HG02798 (cell line): ENCODE measurements around the gene ATG12.
A peak's percentile ranks its signal among the peaks of the same experiment; 100 is the strongest.
"Not testable (repeated sequence)": the region's sequence is repeated elsewhere in the genome, so short reads cannot be mapped to it uniquely, and the experiment has no call there.

Experiments
- ATAC-seq: cut with Tn5 transposase; IDR thresholded peaks from one replicate; pipeline ENCODE4 v1.9.1; 2021; ENCODE audit warnings: mild to moderate bottlenecking; ENCODE audit not compliant: unreplicated experiment, poor library complexity

ATG12 gene

DNA sequence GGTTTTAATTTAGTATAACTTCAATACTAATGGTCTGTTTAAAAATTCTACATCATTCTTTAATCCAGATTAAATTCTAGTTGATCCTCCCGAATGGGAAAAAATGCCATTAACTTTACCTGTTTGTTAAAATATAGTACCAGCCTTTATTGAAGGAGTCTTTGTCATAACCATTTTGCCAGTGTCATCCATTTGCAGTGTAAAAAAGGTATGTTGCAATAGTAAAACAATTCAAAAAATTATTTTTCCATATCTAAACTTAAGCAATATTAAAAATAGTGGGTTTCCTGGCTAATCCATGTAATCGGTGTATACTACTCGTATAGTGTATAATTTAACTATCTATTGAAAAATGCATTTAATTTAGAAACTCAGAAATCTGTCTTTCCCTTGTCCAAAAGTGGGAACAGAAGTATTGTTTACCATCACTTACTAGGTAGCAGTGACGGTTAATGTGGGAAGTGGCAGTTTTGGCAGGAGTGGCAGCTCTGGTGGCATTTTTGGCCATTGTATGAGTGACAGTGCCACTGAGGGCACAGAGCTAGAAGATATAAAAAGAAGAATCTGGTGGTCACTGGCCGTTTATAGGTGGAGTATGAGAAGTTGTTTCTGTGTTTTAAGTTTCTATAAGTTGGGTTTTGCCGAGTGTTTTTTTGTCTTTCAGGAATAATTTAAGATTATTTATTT is 2.2 kb upstream of the ATG12 start:
- no peak for ATAC-seq

GRCh38 chr5:115842952-115843351 is 1.6 kb upstream of the ATG12 start:
- no peak for ATAC-seq

- ATAC-seq: peak; percentile 32
These were observed 947 bp upstream of the ATG12 start for GRCh38 chr5:115842089-115842935.

GRCh38 chr5:115840873-115841272 is 492 bp downstream of the ATG12 start:
- ATAC-seq: no peak

DNA sequence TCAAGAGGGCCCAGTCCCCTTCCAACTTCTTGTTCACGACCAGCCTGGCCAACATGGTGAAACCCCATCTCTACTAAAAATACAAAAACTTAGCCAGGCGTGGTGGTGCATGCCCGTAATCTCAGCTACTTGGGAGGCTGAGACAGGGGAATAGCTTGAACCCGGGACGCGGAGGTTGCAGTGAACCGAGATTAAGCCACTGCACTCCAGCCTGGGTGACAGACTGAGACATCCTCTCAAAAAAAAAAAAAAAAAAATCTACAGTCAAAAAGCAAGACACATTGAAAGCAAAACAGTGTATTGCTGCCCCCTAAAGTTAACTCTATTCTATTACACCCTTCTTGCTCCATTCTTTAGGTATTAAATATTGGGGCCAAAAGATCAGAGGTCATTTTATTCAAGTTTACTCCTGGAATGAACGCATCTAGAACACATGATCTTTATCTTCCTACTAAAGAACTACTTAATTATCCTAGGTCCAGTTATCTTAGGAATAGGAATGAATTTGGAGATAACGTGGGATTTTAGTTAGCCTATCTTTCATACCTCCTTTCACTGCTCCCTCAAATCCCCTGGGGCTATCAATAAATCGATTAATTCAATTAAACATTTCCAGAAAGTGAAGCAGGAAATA is 2.4 kb downstream of the ATG12 start:
- ATAC-seq: peak; percentile 25

GRCh38 chr5:115835481-115835880 is 5.9 kb downstream of the ATG12 start:
- no peak for ATAC-seq

GRCh38 chr5:115831163-115831768 is 10.1 kb downstream of the ATG12 start:
- peak; percentile 78 for ATAC-seq

DNA sequence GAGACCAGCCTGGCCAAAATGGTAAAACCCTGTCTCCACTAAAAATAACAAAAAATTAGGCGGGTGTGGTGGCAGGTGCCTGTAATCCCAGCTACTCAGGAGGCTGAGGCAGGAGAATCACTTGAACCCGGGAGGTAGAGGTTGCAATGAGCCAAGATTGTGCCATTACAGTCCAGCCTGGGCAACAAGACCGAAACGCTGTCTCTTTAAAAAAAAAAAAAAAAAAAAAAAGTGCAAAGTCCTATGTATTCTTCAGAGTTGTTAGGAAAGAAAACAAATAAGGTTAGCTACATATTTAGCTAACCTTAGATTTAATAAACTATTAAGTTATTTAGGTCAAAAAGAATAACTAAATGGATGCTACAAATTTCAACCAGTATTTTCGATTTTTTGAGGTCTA is 11.5 kb downstream of the ATG12 start:
- no peak for ATAC-seq

DNA sequence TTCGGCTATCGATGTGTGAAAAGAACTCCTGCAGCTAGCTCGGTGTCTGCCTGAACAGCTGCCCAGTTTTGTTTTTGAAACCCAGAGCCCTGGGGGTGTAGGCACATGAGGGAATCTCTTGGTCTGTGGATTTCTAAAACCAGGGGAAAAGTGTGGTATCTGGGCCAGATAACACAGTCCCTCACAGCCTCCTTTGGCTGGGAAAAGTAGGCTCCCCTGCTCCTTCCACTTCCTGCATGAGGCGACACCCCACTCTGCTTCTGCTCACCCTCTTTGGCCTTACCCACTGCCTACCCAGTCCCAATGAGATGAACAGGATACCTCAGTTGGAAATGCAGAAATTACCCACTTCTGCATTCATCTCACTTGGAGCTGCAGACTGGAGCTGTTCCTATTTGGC is 15.4 kb downstream of the ATG12 start:
- ATAC-seq: no peak

GRCh38 chr5:115824983-115825382 is 16.4 kb downstream of the ATG12 start:
- not testable (repeated sequence) for ATAC-seq

DNA sequence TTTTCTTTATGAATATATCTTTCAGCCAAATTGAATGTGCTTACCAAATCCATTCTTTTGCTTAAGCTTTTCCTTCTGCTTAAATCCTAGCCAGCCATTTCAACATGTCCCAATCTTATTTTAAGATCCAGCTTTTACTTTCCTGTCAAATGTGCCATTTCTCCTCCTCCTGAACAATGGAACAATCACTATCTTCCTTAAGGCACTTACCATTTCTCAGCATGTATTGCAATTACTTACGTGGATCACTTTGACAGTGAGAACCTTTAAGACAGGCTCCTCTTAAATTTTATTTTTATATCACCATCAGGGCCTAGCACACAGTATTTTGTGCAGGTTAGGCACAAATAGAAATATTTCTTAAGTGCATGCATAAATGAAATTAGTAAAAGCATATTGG is 20.5 kb downstream of the ATG12 start:
- no peak for ATAC-seq

DNA sequence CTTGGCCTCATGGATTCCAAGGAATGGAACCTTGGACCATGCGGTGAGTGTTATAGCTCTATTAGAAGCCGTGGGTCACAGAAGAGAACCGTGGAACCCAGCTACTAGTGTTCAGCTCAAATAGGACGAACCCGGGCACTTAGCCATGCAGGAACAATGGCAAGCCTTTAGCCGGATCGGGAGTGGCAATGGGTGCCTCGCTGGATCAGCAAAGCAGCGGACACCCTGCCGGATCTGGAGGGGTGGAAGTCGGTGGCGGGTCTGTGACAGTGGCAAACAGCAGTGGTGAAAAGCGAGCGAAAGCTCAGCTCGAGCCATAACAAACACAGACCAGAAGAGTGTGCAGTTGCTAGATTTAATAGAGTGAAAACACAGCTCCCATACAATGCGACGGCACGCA is 22.5 kb downstream of the ATG12 start:
- no peak for ATAC-seq

DNA sequence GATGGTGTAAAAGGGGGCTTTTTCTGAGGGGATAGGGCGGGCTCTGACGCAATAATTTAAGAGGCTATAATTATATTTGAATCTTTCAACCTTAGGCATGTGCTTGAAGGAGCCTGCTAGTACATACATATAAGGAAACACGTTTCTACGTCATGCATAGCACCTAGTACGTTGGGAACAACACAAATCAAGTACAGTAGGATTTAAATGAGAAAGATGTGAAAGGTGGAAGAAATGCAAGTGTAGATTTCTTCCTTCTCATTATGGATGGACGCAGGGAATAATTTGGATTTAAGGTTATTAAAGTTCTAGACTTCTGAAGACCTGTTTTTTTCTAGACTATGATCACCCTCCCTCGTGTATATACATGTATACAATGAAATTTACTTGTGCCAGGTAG is 24.0 kb downstream of the ATG12 start:
- no peak for ATAC-seq

DNA sequence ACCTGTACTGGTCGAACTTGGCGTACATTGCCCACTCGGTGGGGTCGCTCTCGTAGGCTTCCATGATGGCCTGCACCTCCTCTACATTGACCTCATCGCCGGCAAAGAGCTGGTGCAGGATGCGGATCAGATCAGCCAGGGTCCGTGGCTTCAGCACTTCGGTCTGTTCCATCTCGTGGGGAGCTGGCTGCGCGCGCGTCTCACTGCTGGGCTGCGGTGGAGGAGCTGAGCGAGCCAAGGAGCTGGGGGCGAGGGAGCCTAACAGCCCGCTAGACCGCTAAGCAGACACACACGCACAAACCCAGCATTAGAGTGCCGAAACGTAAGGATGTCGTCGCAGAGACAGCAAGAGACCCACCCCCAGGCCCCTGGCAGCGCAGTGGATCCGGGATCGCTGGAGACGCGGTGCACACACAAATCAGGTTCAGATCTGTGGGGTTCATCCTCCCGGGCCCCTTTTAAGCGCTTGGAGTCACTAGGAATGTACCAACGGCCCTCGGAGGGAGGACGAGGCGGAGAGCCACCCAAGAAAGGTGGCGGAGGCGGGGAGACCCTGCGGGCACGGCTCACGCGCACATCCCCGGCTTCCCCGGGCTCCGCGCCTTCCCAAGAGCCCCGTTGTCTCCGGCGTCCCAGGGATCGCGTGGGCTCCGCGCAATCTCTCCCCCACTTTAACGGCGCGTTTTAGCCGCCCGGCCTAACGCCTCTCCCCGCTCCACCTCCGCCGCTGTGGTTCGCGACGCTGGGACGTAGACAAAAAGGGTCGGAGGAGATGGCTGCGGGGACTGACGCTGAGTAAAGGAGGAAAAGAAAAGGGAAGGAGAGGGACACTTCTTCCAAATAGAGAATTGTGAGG is 24.9 kb downstream of the ATG12 start, which contains the start of gene CDO1:
Gene CDO1, minus strand, starts transcription at position 434 of the 856 bp plus-strand sequence. Its CDS starts 262 bp downstream, at position 172.
- ATAC-seq: no peak

DNA sequence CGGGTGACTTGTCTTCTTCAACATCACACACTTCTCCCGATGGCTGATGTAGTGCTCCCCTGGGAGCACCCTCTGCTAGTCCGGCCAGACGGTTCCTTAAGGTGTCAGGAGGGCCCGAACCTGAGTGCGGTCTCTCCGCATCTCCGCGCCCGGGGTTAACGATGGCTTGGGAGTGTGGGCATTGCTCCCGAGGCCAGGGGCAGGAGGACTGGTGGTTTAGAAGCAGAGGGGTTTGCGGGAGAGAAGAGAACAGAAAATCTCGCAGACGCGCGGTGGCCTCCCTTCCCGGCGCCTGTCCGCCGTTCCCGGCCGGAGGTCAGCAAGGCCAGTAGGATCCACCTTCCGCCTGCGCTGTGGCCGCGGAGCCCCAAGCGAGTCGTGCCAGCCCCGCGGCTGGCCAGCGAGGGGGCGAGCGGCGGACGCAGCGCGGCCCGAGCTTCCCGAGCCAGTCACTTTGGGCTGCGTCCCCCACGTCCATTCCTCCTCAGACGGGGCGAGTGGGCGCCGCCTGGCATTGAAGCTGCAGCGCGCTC is 25.6 kb downstream of the ATG12 start:
- no peak for ATAC-seq

GRCh38 chr5:115815006-115815692 is 26.2 kb downstream of the ATG12 start:
- no peak for ATAC-seq

DNA sequence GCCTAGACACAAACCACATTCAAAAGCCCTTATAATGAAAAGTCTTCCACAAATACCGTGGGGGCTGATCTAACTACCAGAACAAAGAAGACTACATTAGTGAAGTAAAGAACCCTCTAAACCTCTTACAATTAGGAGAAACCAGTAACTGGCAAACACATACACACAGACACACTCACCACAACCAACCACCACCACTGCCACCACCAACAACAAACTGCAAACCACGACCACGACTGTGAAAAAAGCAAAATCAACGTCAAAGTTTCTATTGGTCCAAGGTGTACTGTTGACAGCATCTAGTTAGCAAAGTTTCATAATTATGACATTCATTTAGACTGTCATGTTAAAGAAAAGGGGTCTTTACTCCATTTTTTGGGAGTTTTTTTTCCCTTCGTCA is 27.6 kb downstream of the ATG12 start:
- ATAC-seq: no peak

DNA sequence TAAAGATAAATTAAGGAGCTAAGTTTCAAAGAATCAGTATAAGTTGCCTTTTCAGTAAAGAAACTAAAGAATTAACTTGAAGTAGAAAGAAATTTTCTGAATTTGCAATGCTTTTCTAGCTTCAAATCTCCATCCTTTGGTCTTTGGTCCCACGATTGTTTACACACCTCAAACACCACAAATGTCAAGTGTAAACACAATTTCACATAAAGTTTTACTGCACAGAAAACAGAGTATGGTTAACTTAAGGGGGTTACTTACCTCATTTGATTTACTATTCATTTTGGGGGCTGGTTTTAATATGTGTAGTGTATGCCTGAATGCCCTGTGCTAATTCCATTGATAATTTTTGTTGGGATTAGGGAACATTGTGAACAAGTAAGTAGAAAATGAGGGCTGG is 29.0 kb downstream of the ATG12 start:
- no peak for ATAC-seq

- ATAC-seq: no peak
These were observed 30.0 kb downstream of the ATG12 start for GRCh38 chr5:115811406-115811805.
